ENCODE measurements around the gene CIDEB. TPM values are rescaled to one million over a fixed set of nuclear protein-coding genes. Genes with fewer than 3 reads are reported as not detected.

Gene CIDEB
- total and polyA plus RNA-seq, 8 donors: 6.3 to 15.0 (median 9.6) TPM

- DNase-seq: no peak
- no peaks in the 10 kb centered on the region for H3K9me3 ChIP-seq
- peaks cover 10 to 31% (median 31%) of the 10 kb centered on the region in 3 donors for H3K4me1 ChIP-seq
- peaks cover 0 to 44% (median 28%) of the 10 kb centered on the region in 3 donors for H3K36me3 ChIP-seq
- H3K27ac ChIP-seq: no peak overlapping the region
- no peaks in the 10 kb centered on the region for H3K27me3 ChIP-seq
- WGBS, 2 donors: 94 to 97% methylated on average over 11 of the region's 11 CpGs
- FAIRE-seq: no peak
- no peak overlapping the region for H3K4me3 ChIP-seq
- intact Hi-C loops (cut with DNase I): no loop called here
- no peak for ATAC-seq
- TF ChIP-seq CTCF (IDR thresholded peaks at IDR 0.05): no peak
These were observed 3.8 kb downstream of the CIDEB start for GRCh38 chr14:24304019-24304387.

GRCh38 chr14:24300326-24300980, 7.3 kb downstream of the CIDEB start:
- Histone ChIP-seq H3K4me3 (peak overlapping the region; percentile 54 to 92 (median 74)), H3K9me3 (no peaks in the 10 kb centered on the region), H3K27me3 (no peaks in the 10 kb centered on the region), H3K27ac (peak overlapping the region in 2 of 4 donors; percentile 68 to 82), H3K4me1 (peaks cover 9 to 29% (median 13%) of the 10 kb centered on the region in 3 donors), H3K36me3 (peaks cover 0 to 40% (median 33%) of the 10 kb centered on the region in 3 donors)
- TF ChIP-seq CTCF (IDR thresholded peaks at IDR 0.05): no peak
- intact Hi-C loops (cut with DNase I): no loop called here
- 15 to 23% methylated on average over 16 of the region's 16 CpGs for WGBS, 2 donors
- ATAC-seq: no peak
- FAIRE-seq: no peak
- DNase-seq: no peak

- H3K4me1 ChIP-seq: peaks cover 9 to 29% (median 13%) of the 10 kb centered on the region in 3 donors
- peak within 1 kb of the TSS; percentile 54 to 92 (median 74) for H3K4me3 ChIP-seq
- peak within 1 kb of the TSS; percentile 68 to 83 (median 78) for H3K27ac ChIP-seq
- DNase-seq (peak; percentile 85 to 98 (median 94)), FAIRE-seq (no peak), ATAC-seq (peak; percentile 92 to 96 (median 94))
- intact Hi-C loops (cut with DNase I): loop anchor here in 1 of 3 donors (5.0 kb wide), 1 partner anchor 52 kb away; no protein-coding TSS in a partner anchor
- WGBS, 2 donors: 0 to 1% methylated on average over 75 of the region's 75 CpGs
- H3K36me3 ChIP-seq: peaks cover 0 to 35% (median 25%) of the 10 kb centered on the region in 3 donors
- no peaks in the 10 kb centered on the region for H3K9me3 ChIP-seq
- TF ChIP-seq CTCF (IDR thresholded peaks at IDR 0.05): no peak
- no peaks in the 10 kb centered on the region for H3K27me3 ChIP-seq
These were observed 8.3 kb downstream of the CIDEB start, which contains the start of the genes DHRS1 and NOP9 for GRCh38 chr14:24299255-24300191. DHRS1 (minus strand) TSS chr14:24299780; CDS start chr14:24299106, 674 bp downstream. NOP9 (plus strand) TSS chr14:24299850; CDS start chr14:24299955, 105 bp downstream.

GRCh38 chr14:24298892-24299254, 8.9 kb downstream of the CIDEB start:
- H3K27me3 ChIP-seq: no peaks in the 10 kb centered on the region
- FAIRE-seq: no peak
- peak overlapping the region; percentile 54 to 92 (median 74) for H3K4me3 ChIP-seq
- H3K9me3 ChIP-seq: no peaks in the 10 kb centered on the region
- intact Hi-C loops (cut with DNase I): loop anchor here in 1 of 3 donors (5.0 kb wide), 1 partner anchor 52 kb away; no protein-coding TSS in a partner anchor
- peak in 1 of 6 donors; percentile 41 for DNase-seq
- ATAC-seq: peak; percentile 13 to 42 (median 24)
- peak overlapping the region; percentile 68 to 83 (median 78) for H3K27ac ChIP-seq
- no peak for TF ChIP-seq CTCF (IDR thresholded peaks at IDR 0.05)
- H3K4me1 ChIP-seq: peaks cover 9 to 29% (median 13%) of the 10 kb centered on the region in 3 donors
- WGBS, 2 donors: 27% methylated on average over 7 of the region's 7 CpGs
- H3K36me3 ChIP-seq: peaks cover 0 to 29% (median 19%) of the 10 kb centered on the region in 3 donors
